CD14-positive monocyte (primary cell): Measurements from ENCODE around the gene KLF13. TPM values are rescaled to one million over a fixed set of nuclear protein-coding genes. Genes with fewer than 3 reads are reported as not detected.
A peak's percentile ranks its signal among the peaks of the same experiment; 100 is the strongest.
"Not testable (repeated sequence)": the region's sequence is repeated elsewhere in the genome, so short reads cannot be mapped to it uniquely, and the experiment has no call there.

Experiments
- DNase-seq, 3 donors: peaks; one replicate each; pipeline ENCODE4 v3.0.0-alpha.2; 2011 to 2022
- H2AFZ ChIP-seq: 2 replicates; pipeline ENCODE4 v1.6.0; 2012; ENCODE audit warnings: mild to moderate bottlenecking, low read depth, low read length, inconsistent platforms; ENCODE audit not compliant: insufficient read depth, poor library complexity, severe bottlenecking
- H3K27ac ChIP-seq, 2 donors: 1 replicate in 1 of 2; 2 replicates in 1 of 2; pipeline ENCODE4 v1.5.1; 2012 to 2013; ENCODE audit warnings: low read length in 2 of 2, control low read depth in 1 of 2, inconsistent platforms in 1 of 2, low read depth in 1 of 2, mild to moderate bottlenecking in 1 of 2
- H3K27me3 ChIP-seq, 2 donors: one replicate each; pipeline versions ENCODE4 v1.6.0 to v1.6.1; 2011 to 2013; ENCODE audit warnings: low read length in 2 of 2; ENCODE audit not compliant: control insufficient read depth in 2 of 2, insufficient read depth in 2 of 2
- H3K36me3 ChIP-seq, 2 donors: replicated peaks in 1 of 2; 1 replicate in 1 of 2; 2 replicates in 1 of 2; pipeline versions ENCODE4 v1.5.1 to v1.6.1; 2012 to 2013; ENCODE audit warnings: low read length in 2 of 2, control low read depth in 1 of 2, inconsistent platforms in 1 of 2, mild to moderate bottlenecking in 1 of 2; ENCODE audit not compliant: insufficient read depth in 2 of 2, control insufficient read depth in 1 of 2
- H3K4me1 ChIP-seq, 2 donors: 1 replicate in 1 of 2; 2 replicates in 1 of 2; pipeline versions ENCODE4 v1.5.1 to v1.6.1; 2012 to 2013; ENCODE audit warnings: low read length in 2 of 2, control low read depth in 1 of 2, inconsistent platforms in 1 of 2, mild to moderate bottlenecking in 1 of 2, moderate library complexity in 1 of 2; ENCODE audit not compliant: insufficient read depth in 2 of 2, control insufficient read depth in 1 of 2
- H3K4me2 ChIP-seq: replicated peaks from 2 replicates; pipeline ENCODE3; 2012; ENCODE audit warnings: low read length, moderate library complexity, mild to moderate bottlenecking; ENCODE audit not compliant: poor library complexity, severe bottlenecking; ENCODE audit errors: extremely low read depth
- H3K4me3 ChIP-seq, 3 experiments: fragments of 200-600 bp in 1 of 3; sonication (generic) in 1 of 3; replicated peaks in 1 of 3; 1 replicate in 2 of 3; 2 replicates in 1 of 3; pipeline ENCODE4 v1.5.1; 2011 to 2013; ENCODE audit warnings: low read length in 3 of 3, mild to moderate bottlenecking in 3 of 3, control low read depth in 2 of 3, low read depth in 2 of 3, inconsistent platforms in 1 of 3, moderate library complexity in 1 of 3
- H3K79me2 ChIP-seq: 2 replicates; pipeline ENCODE4 v1.6.0; 2012; ENCODE audit warnings: mild to moderate bottlenecking, control low read depth, inconsistent platforms, low read length, moderate library complexity; ENCODE audit not compliant: insufficient read depth
- H3K9ac ChIP-seq: 2 replicates; pipeline ENCODE4 v1.6.0; 2017; ENCODE audit warnings: low read length, mild to moderate bottlenecking; ENCODE audit not compliant: insufficient read depth, poor library complexity, severe bottlenecking
- H3K9me3 ChIP-seq, 2 donors: replicated peaks in 1 of 2; 1 replicate in 1 of 2; 2 replicates in 1 of 2; pipeline versions ENCODE4 v1.5.1 to v1.6.1; 2012 to 2013; ENCODE audit warnings: low read length in 2 of 2, control low read depth in 1 of 2; ENCODE audit not compliant: control insufficient read depth in 1 of 2, insufficient read depth in 1 of 2
- H4K20me1 ChIP-seq: 2 replicates; pipeline ENCODE4 v1.6.0; 2012; ENCODE audit warnings: mild to moderate bottlenecking, low read length, control low read depth, moderate library complexity; ENCODE audit not compliant: insufficient read depth
- H3K27ac Mint-ChIP-seq, 7 donors: one replicate each; pipeline ENCODE4 v1.8.0; 2020; ENCODE audit warnings: mild to moderate bottlenecking in 7 of 7, mixed read lengths in 7 of 7, moderate library complexity in 6 of 7, inconsistent platforms in 2 of 7
- H3K27me3 Mint-ChIP-seq, 3 donors: one replicate each; pipeline ENCODE4 v1.8.0; 2021 to 2022; ENCODE audit warnings: low read depth in 3 of 3, mild to moderate bottlenecking in 3 of 3, mixed read lengths in 3 of 3, moderate library complexity in 3 of 3, inconsistent platforms in 1 of 3
- H3K36me3 Mint-ChIP-seq, 2 donors: one replicate each; pipeline ENCODE4 v1.8.0; 2020; ENCODE audit warnings: mixed read lengths in 2 of 2, inconsistent platforms in 1 of 2, mild to moderate bottlenecking in 1 of 2
- H3K4me1 Mint-ChIP-seq: one replicate; pipeline ENCODE4 v1.8.0; 2020; ENCODE audit warnings: mild to moderate bottlenecking, mixed read lengths
- H3K4me3 Mint-ChIP-seq, 2 donors: one replicate each; pipeline ENCODE4 v1.8.0; 2020; ENCODE audit warnings: mild to moderate bottlenecking in 2 of 2, mixed read lengths in 2 of 2, moderate library complexity in 1 of 2
- H3K9me3 Mint-ChIP-seq, 7 donors: one replicate each; pipeline ENCODE4 v1.8.0; 2020 to 2022; ENCODE audit warnings: mixed read lengths in 7 of 7, mild to moderate bottlenecking in 6 of 7, moderate library complexity in 6 of 7, inconsistent platforms in 2 of 7
- CTCF ChIP-seq: fragments of 200-600 bp; IDR thresholded peaks from one replicate; pipeline ENCODE4 v1.8.0; 2022; ENCODE audit warnings: antibody characterized with exemption, mild to moderate bottlenecking
- WGBS: methylation state at CpG from one replicate; pipeline ENCODE4 v1.1.5; 2013; ENCODE audit warnings: missing lambda C conversion rate; ENCODE audit not compliant: insufficient coverage; 5-methylcytosine and 5-hydroxymethylcytosine counted together
- intact Hi-C, 2 donors: fragments of 100-400 bp; cut with micrococcal nuclease; formaldehyde crosslinking; loops; one replicate each; pipeline versions ENCODE4 v1.15.0 to v1.15.1; 2023
- polyA plus RNA-seq, 3 donors: library from polyadenylated mRNA; depleted of rRNA in 1 of 3; unstranded in 2 of 3; stranded (reverse) in 1 of 3; fragments of 300-500 nt in 2 of 3; fragments of >200 nt in 1 of 3; fragmentation: Illumina TruSeq in 2 of 3; gene quantifications; 1 replicate in 2 of 3; 2 replicates in 1 of 3; pipeline ENCODE4 v1.2.3, GENCODE V29; 2012 to 2021

KLF13 gene
- polyA plus RNA-seq, 3 donors = 22.5 to 121 (median 28.0) TPM

GRCh38 chr15:31353931-31354330 lies 27.3 kb downstream of the KLF13 start:
- peaks cover 38 to 55% of the 10 kb centered on the region in 2 donors for H3K36me3 Mint-ChIP-seq
- H2AFZ ChIP-seq = no peak overlapping the region
- no peak for TF ChIP-seq CTCF

DNA sequence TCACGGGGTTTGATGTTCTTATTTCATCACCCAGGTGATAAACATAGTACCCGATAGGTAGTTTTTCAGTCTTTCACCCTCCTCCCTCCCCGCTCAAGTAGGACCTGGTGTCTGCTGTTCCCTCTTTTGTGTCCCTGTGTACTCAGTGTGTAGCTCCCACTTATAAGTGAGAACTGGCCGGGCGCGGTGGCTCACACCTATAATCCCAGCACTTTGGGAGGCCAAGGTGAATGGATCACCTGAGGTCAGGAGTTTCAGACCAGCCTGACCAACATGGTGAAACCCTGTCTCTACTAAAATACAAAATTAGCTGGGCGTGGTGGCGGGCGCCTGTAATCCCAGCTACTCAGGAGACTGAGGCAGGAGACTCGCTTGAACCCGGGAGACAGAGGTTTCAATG lies 29.5 kb downstream of the KLF13 start:
- H3K9ac ChIP-seq, H3K4me3 ChIP-seq, H3K27me3 ChIP-seq, DNase-seq, H3K9me3 ChIP-seq, H2AFZ ChIP-seq, H3K27me3 Mint-ChIP-seq, H3K4me2 ChIP-seq, H3K9me3 Mint-ChIP-seq, intact Hi-C loops: not testable (repeated sequence)
- 100% methylated on average over 8 of the region's 11 CpGs for WGBS
- peak overlapping the region in 1 of 2 donors; percentile 43 for H3K27ac ChIP-seq
- H3K79me2 ChIP-seq = peaks cover 100% of the 10 kb centered on the region
- Mint-ChIP-seq H3K4me1 (peaks cover 100% of the 10 kb centered on the region), H3K27ac (peak overlapping the region in 5 of 7 donors; percentile 13 to 74 (median 53)), H3K4me3 (peak overlapping the region in 1 of 2 donors; percentile 28), H3K36me3 (peaks cover 31 to 54% of the 10 kb centered on the region in 2 donors)
- H4K20me1 ChIP-seq = peaks cover 100% of the 10 kb centered on the region
- H3K4me1 ChIP-seq = peaks cover 99 to 100% of the 10 kb centered on the region in 2 donors
- H3K36me3 ChIP-seq = peaks cover 11 to 42% of the 10 kb centered on the region in 2 donors

More at GRCh38 chr15:31353931-31354330, 27.3 kb downstream of the KLF13 start:
- peak overlapping the region; percentile 45 for H3K9ac ChIP-seq
- peaks cover 16 to 49% of the 10 kb centered on the region in 2 donors for H3K36me3 ChIP-seq
- H3K4me2 ChIP-seq = peak overlapping the region; percentile 69
- peak overlapping the region; percentile 64 to 80 for H3K4me3 Mint-ChIP-seq
- no peak for DNase-seq
- H4K20me1 ChIP-seq = peaks cover 100% of the 10 kb centered on the region
- intact Hi-C loops = loop anchor here in 1 of 2 donors (5.0 kb wide), 1 partner anchor 38 kb away; no protein-coding TSS in a partner anchor
- peak overlapping the region in 1 of 3 experiments; percentile 60 for H3K4me3 ChIP-seq
- H3K79me2 ChIP-seq = peaks cover 100% of the 10 kb centered on the region
- peaks cover 99% of the 10 kb centered on the region for H3K4me1 Mint-ChIP-seq
- H3K27ac Mint-ChIP-seq = peak overlapping the region; percentile 90 to 95 (median 91)
- peaks cover 90 to 100% of the 10 kb centered on the region in 2 donors for H3K4me1 ChIP-seq
- H3K27me3 Mint-ChIP-seq = no peaks in the 10 kb centered on the region
- WGBS = 10% methylated on average over 2 of the region's 4 CpGs
- peaks cover 0 to 2% (median 0%) of the 10 kb centered on the region in 7 donors for H3K9me3 Mint-ChIP-seq
- H3K27ac ChIP-seq = peak overlapping the region; percentile 82 to 88
- H3K27me3 ChIP-seq = no peaks in the 10 kb centered on the region
- H3K9me3 ChIP-seq = no peaks in the 10 kb centered on the region
